PC-9 (cell line): ENCODE results near the gene COMMD9. TPM values are rescaled to one million over a fixed set of nuclear protein-coding genes. Genes with fewer than 3 reads are reported as not detected.

Source experiments
- BruUV-seq: library from RNA; stranded (reverse); fragments of 400-500 nt; replicated peaks from 2 replicates; lab custom pipeline; 2021; lab: Mats Ljungman, UMichigan
- CTCF ChIA-PET: fragments of 300-600 bp; sonication (Branson Sonifier 250); formaldehyde crosslinking; loops from one replicate; lab custom pipeline; 2022; ENCODE audit warnings: antibody characterized with exemption; lab: Charles Lee
- POLR2A ChIA-PET: fragments of 300-600 bp; sonication (Branson Sonifier 250); formaldehyde crosslinking; loops from one replicate; lab custom pipeline; 2022; ENCODE audit warnings: antibody characterized with exemption; ENCODE audit not compliant: unreplicated experiment; lab: Charles Lee
- DNase-seq, 2 experiments: peaks; one replicate each; pipeline versions ENCODE4 v3.0.0 to v3.0.0-alpha.2; 2015 to 2022; ENCODE audit warnings: mixed read lengths in 1 of 2
- H2AFZ ChIP-seq: fragments of 200-600 bp; sonication (generic); 2 replicates; pipeline ENCODE4 v1.8.1; 2017; ENCODE audit warnings: antibody characterized with exemption
- H3F3A ChIP-seq: fragments of 200-600 bp; sonication (generic); 2 replicates; pipeline ENCODE4 v1.8.1; 2017; ENCODE audit warnings: antibody characterized with exemption, mild to moderate bottlenecking, low read depth; ENCODE audit not compliant: insufficient read depth
- H3K27ac ChIP-seq: fragments of 200-600 bp; sonication (generic); 2 replicates; pipeline ENCODE4 v1.6.1; 2016; ENCODE audit warnings: mixed run types
- H3K27me3 ChIP-seq: fragments of 200-600 bp; sonication (generic); 2 replicates; pipeline ENCODE4 v1.6.1; 2016; ENCODE audit warnings: low read depth, mixed run types; ENCODE audit not compliant: insufficient read depth
- H3K36me3 ChIP-seq: fragments of 200-600 bp; sonication (generic); 2 replicates; pipeline ENCODE4 v1.6.1; 2016; ENCODE audit warnings: low read depth, mixed run types
- H3K4me1 ChIP-seq: fragments of 200-600 bp; sonication (generic); replicated peaks from 2 replicates; pipeline ENCODE4 v1.6.1; 2016; ENCODE audit warnings: mixed run types; ENCODE audit not compliant: insufficient read depth
- H3K4me2 ChIP-seq: fragments of 200-600 bp; sonication (generic); 2 replicates; pipeline ENCODE4 v1.6.1; 2017; ENCODE audit warnings: mixed run types
- H3K4me3 ChIP-seq: fragments of 200-600 bp; sonication (generic); 2 replicates; pipeline ENCODE4 v1.6.1; 2016; ENCODE audit warnings: mixed run types
- H3K79me2 ChIP-seq: fragments of 200-600 bp; sonication (generic); 2 replicates; pipeline ENCODE4 v1.6.1; 2017; ENCODE audit warnings: low read depth, mixed run types
- H3K9me2 ChIP-seq: fragments of 200-600 bp; sonication (generic); 2 replicates; pipeline ENCODE4 v1.8.1; 2017; ENCODE audit warnings: mild to moderate bottlenecking; ENCODE audit not compliant: insufficient read depth
- H3K9me3 ChIP-seq: fragments of 200-600 bp; sonication (generic); 2 replicates; pipeline ENCODE4 v1.8.1; 2016; ENCODE audit warnings: low read depth; ENCODE audit not compliant: insufficient read depth
- H4K20me1 ChIP-seq: fragments of 200-600 bp; sonication (generic); 2 replicates; pipeline ENCODE4 v1.8.1; 2017; ENCODE audit not compliant: insufficient read depth
- CTCF ChIP-seq: fragments of 200-600 bp; sonication (generic); conservative IDR thresholded peaks from 2 replicates; pipeline ENCODE4 v1.6.1; 2017; ENCODE audit warnings: mixed run types, antibody characterized with exemption, mild to moderate bottlenecking, moderate library complexity
- EZH2 ChIP-seq: fragments of 200-600 bp; sonication (generic); IDR thresholded peaks from 2 replicates; pipeline ENCODE4 v1.8.0; 2017; ENCODE audit warnings: antibody characterized with exemption, low read depth
- intact Hi-C: fragments of 100-400 bp; cut with micrococcal nuclease; formaldehyde crosslinking; loops from one replicate; pipeline ENCODE4 v1.10.0; 2022; ENCODE audit not compliant: unreplicated experiment
- total RNA-seq: library from RNA; stranded (reverse); gene quantifications from 2 replicates; pipeline ENCODE4 v1.2.3, GENCODE V29; 2021

Gene COMMD9
- total RNA-seq, 1 experiment from 2014 or later = 77.5 TPM

GRCh38 chr11:36254713-36255112, 34.5 kb downstream of the COMMD9 start:
- ChIA-PET POLR2A (interaction anchor here (0.6 kb wide), 1 partner anchor 245 kb away, joined by 9 read pairs; no protein-coding TSS in a partner anchor), CTCF (no interaction called here)
- H3K4me3 ChIP-seq = no peak overlapping the region
- H3K36me3 ChIP-seq = no peaks in the 10 kb centered on the region
- peak in 1 of 2 experiments; percentile 62 for DNase-seq
- H3K27ac ChIP-seq = no peak overlapping the region; the same call in 1 of the 2 replicates
- H3K9me2 ChIP-seq = no peaks in the 10 kb centered on the region
- H3K9me3 ChIP-seq = no peaks in the 10 kb centered on the region; the same call in 1 of the 2 replicates
- no peak for TF ChIP-seq EZH2
- TF ChIP-seq CTCF = no peak
- no peak overlapping the region for H2AFZ ChIP-seq
- no peak overlapping the region for H3K4me2 ChIP-seq
- no peaks in the 10 kb centered on the region for H4K20me1 ChIP-seq
- BruUV-seq = no TSS peak
- H3K27me3 ChIP-seq = no peaks in the 10 kb centered on the region
- peaks cover 19% of the 10 kb centered on the region for H3K4me1 ChIP-seq
- H3F3A ChIP-seq = peaks cover 5% of the 10 kb centered on the region; the same call in 1 of the 2 replicates
- intact Hi-C loops = loop anchor here (5.0 kb wide), 1 partner anchor 197 kb away; no protein-coding TSS in a partner anchor
- no peaks in the 10 kb centered on the region for H3K79me2 ChIP-seq

- ChIA-PET POLR2A (no interaction called here), CTCF (no interaction called here)
- Histone ChIP-seq H3F3A (peaks cover 5% of the 10 kb centered on the region; the same call in 1 of the 2 replicates), H3K4me1 (peaks cover 27% of the 10 kb centered on the region), H3K27me3 (no peaks in the 10 kb centered on the region), H3K79me2 (no peaks in the 10 kb centered on the region), H3K4me2 (no peak overlapping the region), H3K9me2 (no peaks in the 10 kb centered on the region), H3K27ac (no peak overlapping the region), H3K4me3 (no peak overlapping the region), H3K9me3 (no peaks in the 10 kb centered on the region; the same call in 1 of the 2 replicates), H2AFZ (no peak overlapping the region), H4K20me1 (no peaks in the 10 kb centered on the region), H3K36me3 (no peaks in the 10 kb centered on the region)
- BruUV-seq = no TSS peak
- TF ChIP-seq EZH2 (no peak), CTCF (no peak)
- intact Hi-C loops = no loop called here
- no peak for DNase-seq
These were observed 36.0 kb downstream of the COMMD9 start for GRCh38 chr11:36253238-36253637.

GRCh38 chr11:36251823-36252222, 37.4 kb downstream of the COMMD9 start:
- no peaks in the 10 kb centered on the region for H3K79me2 ChIP-seq
- intact Hi-C loops = no loop called here
- H3K9me3 ChIP-seq = no peaks in the 10 kb centered on the region; the same call in 1 of the 2 replicates
- no peak overlapping the region for H3K4me2 ChIP-seq
- H4K20me1 ChIP-seq = no peaks in the 10 kb centered on the region
- no peaks in the 10 kb centered on the region for H3K36me3 ChIP-seq
- no peaks in the 10 kb centered on the region for H3K27me3 ChIP-seq
- no peak overlapping the region for H2AFZ ChIP-seq
- TF ChIP-seq CTCF = no peak
- no peak for TF ChIP-seq EZH2
- no peak overlapping the region for H3K27ac ChIP-seq
- H3F3A ChIP-seq = peaks cover 5% of the 10 kb centered on the region; the same call in 1 of the 2 replicates
- ChIA-PET CTCF (no interaction called here), POLR2A (interaction anchor here (0.7 kb wide), 1 partner anchor 36 kb away, joined by 3 read pairs; no protein-coding TSS in a partner anchor)
- peaks cover 23% of the 10 kb centered on the region for H3K4me1 ChIP-seq
- no TSS peak for BruUV-seq
- DNase-seq = no peak
- H3K9me2 ChIP-seq = no peaks in the 10 kb centered on the region
- no peak overlapping the region for H3K4me3 ChIP-seq
